Omental fat pad (tissue), 4 donors: ENCODE results near the gene CDKN1A. TPM values are rescaled to one million over a fixed set of nuclear protein-coding genes. Genes with fewer than 3 reads are reported as not detected.

Source experiments
- ATAC-seq: fragments of 150-250 bp; one replicate; pipeline ENCODE4 v1.9.1; 2016; ENCODE audit warnings: mild to moderate bottlenecking, moderate library complexity; ENCODE audit not compliant: low FRiP score
- DNase-seq: peaks from one replicate; pipeline ENCODE4 v3.0.0-alpha.2; 2019; ENCODE audit warnings: low spot score
- CTCF ChIP-seq, 3 donors: fragments of 450-650 bp; IDR thresholded peaks; one replicate each; pipeline ENCODE4 v1.5.1; 2016 to 2017; ENCODE audit warnings: antibody characterized with exemption in 3 of 3, mild to moderate bottlenecking in 3 of 3, moderate library complexity in 2 of 3
- total RNA-seq, 4 donors: library from RNA; depleted of rRNA; stranded (reverse); fragments of >200 nt; gene quantifications; one replicate each; pipeline ENCODE4 v1.1.0, GENCODE V29; 2016

The CDKN1A gene
- total RNA-seq, 4 donors from 2014 or later: 126 to 611 (median 261) TPM

GRCh38 chr6:36670271-36670670 is 8.2 kb upstream of the CDKN1A start:
- no peak for DNase-seq
- TF ChIP-seq CTCF (IDR thresholded peaks at IDR 0.05): no peak

GRCh38 chr6:36671687-36672375 is 6.7 kb upstream of the CDKN1A start:
- DNase-seq (no peak), ATAC-seq (no peak)
- TF ChIP-seq CTCF (IDR thresholded peaks at IDR 0.05): no peak

More at GRCh38 chr6:36670271-36670670, 8.2 kb upstream of the CDKN1A start:
- ATAC-seq: no peak

- TF ChIP-seq CTCF (IDR thresholded peaks at IDR 0.05): no peak
- ATAC-seq: no peak
- no peak for DNase-seq
Observed at GRCh38 chr6:36673882-36674281, 4.6 kb upstream of the CDKN1A start.

- ATAC-seq: no peak
- TF ChIP-seq CTCF (IDR thresholded peaks at IDR 0.05): no peak
- no peak for DNase-seq
Observed at GRCh38 chr6:36674942-36675341, 3.6 kb upstream of the CDKN1A start.

- no peak for DNase-seq
Observed at GRCh38 chr6:36676141-36677058, 2.1 kb upstream of the CDKN1A start.

GRCh38 chr6:36677059-36677749 is 1.3 kb upstream of the CDKN1A start:
- DNase-seq: no peak
- TF ChIP-seq CTCF (IDR thresholded peaks at IDR 0.05): no peak
- no peak for ATAC-seq

More at GRCh38 chr6:36676141-36677058, 2.1 kb upstream of the CDKN1A start:
- no peak for ATAC-seq
- no peak for TF ChIP-seq CTCF (IDR thresholded peaks at IDR 0.05)
